A549 (cell line): ENCODE results near the gene MORC3. TPM values are rescaled to one million over a fixed set of nuclear protein-coding genes. Genes with fewer than 3 reads are reported as not detected.

Experiments
- ATAC-seq, 2 experiments: fragments of 200-7000 bp in 1 of 2; fragments of >200 bp in 1 of 2; cut with Nextera tagmentation in 1 of 2; cut with Tn5 transposase in 1 of 2; 3 replicates each; pipeline versions ENCODE4 v1.8.0 to v1.9.1; 2018 to 2020; ENCODE audit warnings: mild to moderate bottlenecking in 1 of 2, moderate library complexity in 1 of 2
- CTCF ChIA-PET: fragments of 300-600 bp; sonication (Branson Sonifier 250); formaldehyde crosslinking; extraction: SDS; loops from one replicate; lab custom pipeline; 2021; ENCODE audit warnings: antibody characterized with exemption, inconsistent platforms; lab: Yijun Ruan, JAX
- POLR2A ChIA-PET: fragments of 350-600 bp; formaldehyde crosslinking; extraction: SDS; loops from one replicate; lab custom pipeline; 2021; ENCODE audit warnings: antibody characterized with exemption, inconsistent platforms; lab: Yijun Ruan, JAX
- DNase-seq, 2 experiments: peaks; one replicate each; pipeline versions ENCODE4 v3.0.0 to v3.0.0-alpha.2; 2011 to 2016; ENCODE audit warnings: low read depth in 1 of 2, low spot score in 1 of 2
- FAIRE-seq: peaks from 2 replicates; lab custom pipeline; 2011; peaks lifted over from hg19 to GRCh38; lab: Jason Lieb, UNC
- H3K27ac ChIP-seq, 2 experiments: fragments of >200 bp; sonication (Bioruptor Twin); formaldehyde crosslinking; 3 replicates each; pipeline ENCODE4 v1.5.1; 2016 to 2017
- H3K4me1 ChIP-seq: fragments of >200 bp; sonication (Bioruptor Twin); formaldehyde crosslinking; 3 replicates; pipeline ENCODE4 v1.6.1; 2016
- H3K4me2 ChIP-seq: fragments of >200 bp; sonication (Bioruptor Twin); formaldehyde crosslinking; 3 replicates; pipeline ENCODE4 v1.6.1; 2016
- H3K4me3 ChIP-seq: fragments of >200 bp; sonication (Bioruptor Twin); formaldehyde crosslinking; 3 replicates; pipeline ENCODE4 v1.5.1; 2016
- H3K9me3 ChIP-seq: fragments of >200 bp; sonication (Bioruptor Twin); formaldehyde crosslinking; 3 replicates; pipeline ENCODE4 v1.6.1; 2016
- CHD2 ChIP-seq: fragments of 150-350 bp; IDR thresholded peaks from 2 replicates; pipeline ENCODE4 v1.6.1; 2014; ENCODE audit warnings: low read length; ENCODE audit not compliant: partially characterized antibody
- EHMT2 ChIP-seq: fragments of 200-600 bp; sonication (generic); IDR thresholded peaks from 2 replicates; pipeline ENCODE4 v1.6.1; 2016; ENCODE audit warnings: antibody characterized with exemption, low read depth, mild to moderate bottlenecking, moderate library complexity
- FOSB ChIP-seq: fragments of 250-450 bp; sonication (Bioruptor Pico); IDR thresholded peaks from 2 replicates; pipeline ENCODE4 v1.5.0; 2020; ENCODE audit warnings: mild to moderate bottlenecking, moderate library complexity
- JUNB ChIP-seq: fragments of >200 bp; sonication (Bioruptor Twin); formaldehyde crosslinking; IDR thresholded peaks from 2 replicates; pipeline ENCODE4 v1.6.1; 2016
- KDM1A ChIP-seq: fragments of 200-600 bp; sonication (generic); IDR thresholded peaks from 2 replicates; pipeline ENCODE4 v1.6.1; 2016; ENCODE audit warnings: low read depth, mild to moderate bottlenecking
- MAZ ChIP-seq: fragments of 150-350 bp; IDR thresholded peaks from 2 replicates; pipeline ENCODE4 v1.6.1; 2014; ENCODE audit warnings: antibody characterized with exemption, low read depth, low read length, borderline replicate concordance
- RCOR1 ChIP-seq: fragments of 150-350 bp; IDR thresholded peaks from 2 replicates; pipeline ENCODE4 v1.6.1; 2014; ENCODE audit warnings: antibody characterized with exemption, low read length, low read depth
- RNF2 ChIP-seq: fragments of 200-600 bp; sonication (generic); IDR thresholded peaks from 2 replicates; pipeline ENCODE4 v1.6.1; 2016; ENCODE audit warnings: low read depth, mild to moderate bottlenecking, antibody characterized with exemption, moderate library complexity, borderline replicate concordance
- SMC3 ChIP-seq: fragments of >200 bp; sonication (Bioruptor Twin); formaldehyde crosslinking; IDR thresholded peaks from 3 replicates; pipeline ENCODE4 v1.6.1; 2018; ENCODE audit warnings: inconsistent platforms
- TP53 ChIP-seq: fragments of 250-450 bp; sonication (Bioruptor Pico); IDR thresholded peaks from 2 replicates; pipeline ENCODE4 v1.5.0; 2021; ENCODE audit warnings: mild to moderate bottlenecking, moderate library complexity
- ZSCAN20 ChIP-seq: fragments of 250-450 bp; sonication (Bioruptor Pico); IDR thresholded peaks from 2 replicates; pipeline ENCODE4 v1.8.0; 2022; ENCODE audit warnings: mild to moderate bottlenecking, moderate library complexity
- WGBS: methylation state at CpG from one replicate; pipeline ENCODE4 v1.1.6; 2017; ENCODE audit errors: missing lambda C conversion rate; 5-methylcytosine and 5-hydroxymethylcytosine counted together
- polyA plus RNA-seq, 4 experiments: library from polyadenylated mRNA; depleted of rRNA in 3 of 4; stranded (reverse); fragments of >200 nt; fragmentation: RNase III in 1 of 4; extraction: RNeasy Plus Mini Kit Qiagen cat#74134 plus additional on column Dnase treatment in 1 of 4; gene quantifications; 2 replicates in 3 of 4; 3 replicates in 1 of 4; pipeline ENCODE4 v1.2.3, GENCODE V29; 2011 to 2017
- TF ChIP-seq, protein P1 (sequence below): fragments of 200-600 bp; sonication (generic); IDR thresholded peaks from 2 replicates; pipeline ENCODE4 v1.6.1; 2016; ENCODE audit warnings: antibody characterized with exemption, mild to moderate bottlenecking, moderate library complexity
- TF ChIP-seq, protein P2 (sequence below): fragments of >200 bp; sonication (Bioruptor Twin); formaldehyde crosslinking; IDR thresholded peaks from 2 replicates; pipeline ENCODE4 v1.6.1; 2016
- TF ChIP-seq, protein P3 (sequence below): IDR thresholded peaks from 2 replicates; pipeline ENCODE4 v1.6.1; 2012
- TF ChIP-seq, protein P4 (sequence below): fragments of >200 bp; sonication (Bioruptor Twin); formaldehyde crosslinking; IDR thresholded peaks from 3 replicates; pipeline ENCODE4 v1.6.1; 2016

MORC3 gene
- polyA plus RNA-seq, 2 of the 4 experiments (the other 2 are of a cell fraction) = 9.7 to 21.5 TPM

DNA sequence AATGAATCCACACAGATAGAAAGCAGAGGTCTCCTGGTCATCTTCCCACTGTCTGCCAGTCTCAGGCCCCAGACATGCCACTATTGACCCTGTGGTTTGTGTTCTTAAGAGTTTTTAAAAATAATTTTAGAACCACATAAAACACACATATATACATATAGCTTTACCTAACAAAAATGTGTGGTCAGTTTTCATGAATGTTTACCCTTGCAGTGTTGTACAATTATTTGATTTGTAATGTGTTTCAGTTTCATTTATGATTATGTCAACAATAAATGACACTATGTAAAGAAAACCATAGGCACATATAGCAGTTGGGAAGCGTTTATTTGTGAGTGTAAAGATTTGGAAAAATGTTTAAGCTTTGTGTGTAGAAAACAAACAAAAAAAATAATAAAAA lies 82.3 kb downstream of the MORC3 start:
- ChIA-PET CTCF (interaction anchor here (0.9 to 1.8 kb wide), 4 partner anchors 11 to 20 kb away, joined by 3 to 9 read pairs (median 3); no protein-coding TSS in a partner anchor), POLR2A (no interaction called here)
- no peak overlapping the region for H3K4me2 ChIP-seq

DNA sequence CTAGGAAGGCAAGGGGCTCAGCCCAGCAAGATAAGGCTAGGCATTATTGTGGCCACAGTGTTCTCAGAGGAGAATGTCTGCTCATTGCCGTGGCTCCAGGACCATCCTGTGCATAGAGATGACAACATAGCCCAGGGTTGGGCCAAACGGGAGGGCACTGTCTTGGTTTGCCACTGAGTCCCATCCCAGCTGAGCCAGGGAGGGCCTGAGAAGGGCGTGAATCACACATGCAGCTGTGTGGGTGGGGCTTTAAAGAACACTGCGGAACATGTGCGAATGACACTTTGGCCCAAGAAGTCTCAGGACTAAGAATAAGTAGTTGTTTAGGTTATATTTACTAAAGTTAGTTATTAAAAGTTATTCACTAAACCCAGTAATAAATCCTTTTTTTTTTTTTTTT lies 83.7 kb downstream of the MORC3 start:
- Histone ChIP-seq H3K27ac (no peak overlapping the region), H3K9me3 (no peaks in the 10 kb centered on the region), H3K4me1 (no peaks in the 10 kb centered on the region; the same call in 2 of the 3 replicates), H3K4me2 (no peak overlapping the region), H3K4me3 (no peak overlapping the region)
- TF ChIP-seq, protein P1, sequence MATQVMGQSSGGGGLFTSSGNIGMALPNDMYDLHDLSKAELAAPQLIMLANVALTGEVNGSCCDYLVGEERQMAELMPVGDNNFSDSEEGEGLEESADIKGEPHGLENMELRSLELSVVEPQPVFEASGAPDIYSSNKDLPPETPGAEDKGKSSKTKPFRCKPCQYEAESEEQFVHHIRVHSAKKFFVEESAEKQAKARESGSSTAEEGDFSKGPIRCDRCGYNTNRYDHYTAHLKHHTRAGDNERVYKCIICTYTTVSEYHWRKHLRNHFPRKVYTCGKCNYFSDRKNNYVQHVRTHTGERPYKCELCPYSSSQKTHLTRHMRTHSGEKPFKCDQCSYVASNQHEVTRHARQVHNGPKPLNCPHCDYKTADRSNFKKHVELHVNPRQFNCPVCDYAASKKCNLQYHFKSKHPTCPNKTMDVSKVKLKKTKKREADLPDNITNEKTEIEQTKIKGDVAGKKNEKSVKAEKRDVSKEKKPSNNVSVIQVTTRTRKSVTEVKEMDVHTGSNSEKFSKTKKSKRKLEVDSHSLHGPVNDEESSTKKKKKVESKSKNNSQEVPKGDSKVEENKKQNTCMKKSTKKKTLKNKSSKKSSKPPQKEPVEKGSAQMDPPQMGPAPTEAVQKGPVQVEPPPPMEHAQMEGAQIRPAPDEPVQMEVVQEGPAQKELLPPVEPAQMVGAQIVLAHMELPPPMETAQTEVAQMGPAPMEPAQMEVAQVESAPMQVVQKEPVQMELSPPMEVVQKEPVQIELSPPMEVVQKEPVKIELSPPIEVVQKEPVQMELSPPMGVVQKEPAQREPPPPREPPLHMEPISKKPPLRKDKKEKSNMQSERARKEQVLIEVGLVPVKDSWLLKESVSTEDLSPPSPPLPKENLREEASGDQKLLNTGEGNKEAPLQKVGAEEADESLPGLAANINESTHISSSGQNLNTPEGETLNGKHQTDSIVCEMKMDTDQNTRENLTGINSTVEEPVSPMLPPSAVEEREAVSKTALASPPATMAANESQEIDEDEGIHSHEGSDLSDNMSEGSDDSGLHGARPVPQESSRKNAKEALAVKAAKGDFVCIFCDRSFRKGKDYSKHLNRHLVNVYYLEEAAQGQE = no peak
- TF ChIP-seq, protein P2, sequence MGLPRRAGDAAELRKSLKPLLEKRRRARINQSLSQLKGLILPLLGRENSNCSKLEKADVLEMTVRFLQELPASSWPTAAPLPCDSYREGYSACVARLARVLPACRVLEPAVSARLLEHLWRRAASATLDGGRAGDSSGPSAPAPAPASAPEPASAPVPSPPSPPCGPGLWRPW = no peak
- TF ChIP-seq CHD2 = no peak
- no peak for TF ChIP-seq RNF2
- no peak for TF ChIP-seq KDM1A
- no peak for TF ChIP-seq FOSB
- TF ChIP-seq, protein P3, sequence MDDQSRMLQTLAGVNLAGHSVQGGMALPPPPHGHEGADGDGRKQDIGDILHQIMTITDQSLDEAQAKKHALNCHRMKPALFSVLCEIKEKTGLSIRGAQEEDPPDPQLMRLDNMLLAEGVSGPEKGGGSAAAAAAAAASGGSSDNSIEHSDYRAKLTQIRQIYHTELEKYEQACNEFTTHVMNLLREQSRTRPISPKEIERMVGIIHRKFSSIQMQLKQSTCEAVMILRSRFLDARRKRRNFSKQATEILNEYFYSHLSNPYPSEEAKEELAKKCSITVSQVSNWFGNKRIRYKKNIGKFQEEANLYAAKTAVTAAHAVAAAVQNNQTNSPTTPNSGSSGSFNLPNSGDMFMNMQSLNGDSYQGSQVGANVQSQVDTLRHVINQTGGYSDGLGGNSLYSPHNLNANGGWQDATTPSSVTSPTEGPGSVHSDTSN = no peak
- CTCF ChIA-PET = interaction anchor here (1.8 kb wide), 1 partner anchor 19 kb away, joined by 9 read pairs; no protein-coding TSS in a partner anchor
- DNase-seq = no peak
- 98% methylated on average over 5 of the region's 5 CpGs for WGBS
- no peak for ATAC-seq
- no peak for FAIRE-seq
- POLR2A ChIA-PET = no interaction called here

More for the DNA sequence above, 82.3 kb downstream of the MORC3 start:
- no peak for FAIRE-seq
- Histone ChIP-seq H3K4me3 (no peak overlapping the region), H3K9me3 (no peaks in the 10 kb centered on the region), H3K4me1 (no peaks in the 10 kb centered on the region), H3K27ac (no peak overlapping the region)
- TF ChIP-seq, protein P4, sequence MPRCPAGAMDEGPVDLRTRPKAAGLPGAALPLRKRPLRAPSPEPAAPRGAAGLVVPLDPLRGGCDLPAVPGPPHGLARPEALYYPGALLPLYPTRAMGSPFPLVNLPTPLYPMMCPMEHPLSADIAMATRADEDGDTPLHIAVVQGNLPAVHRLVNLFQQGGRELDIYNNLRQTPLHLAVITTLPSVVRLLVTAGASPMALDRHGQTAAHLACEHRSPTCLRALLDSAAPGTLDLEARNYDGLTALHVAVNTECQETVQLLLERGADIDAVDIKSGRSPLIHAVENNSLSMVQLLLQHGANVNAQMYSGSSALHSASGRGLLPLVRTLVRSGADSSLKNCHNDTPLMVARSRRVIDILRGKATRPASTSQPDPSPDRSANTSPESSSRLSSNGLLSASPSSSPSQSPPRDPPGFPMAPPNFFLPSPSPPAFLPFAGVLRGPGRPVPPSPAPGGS = no peak
- TF ChIP-seq, protein P2 = no peak
- TF ChIP-seq MAZ = no peak
- 53% methylated on average over 1 of the region's 1 CpG for WGBS
- no peak for ATAC-seq
- no peak for DNase-seq

DNA sequence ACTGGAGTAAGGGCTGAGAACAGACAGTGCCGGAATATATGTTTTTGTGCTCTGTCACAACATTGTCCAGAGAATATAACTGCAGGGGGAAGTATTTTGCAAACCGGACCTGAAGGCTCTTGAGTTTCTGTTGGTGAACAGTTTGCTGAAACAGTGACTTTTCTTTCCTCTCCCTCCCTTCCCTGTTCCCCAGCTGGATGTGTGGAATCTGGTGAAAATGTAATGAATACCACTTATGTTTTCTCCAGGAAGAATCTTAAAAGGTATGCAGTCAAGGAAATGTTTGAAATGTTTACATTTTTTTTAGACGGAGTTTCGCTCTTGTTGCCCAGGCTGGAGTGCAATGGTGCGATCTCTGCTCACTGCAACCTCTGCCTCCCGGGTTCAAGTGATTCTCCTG lies 88.6 kb downstream of the MORC3 start:
- POLR2A ChIA-PET = no interaction called here
- Histone ChIP-seq H3K27ac (no peak overlapping the region), H3K4me1 (no peaks in the 10 kb centered on the region; the same call in 2 of the 3 replicates)
- TF ChIP-seq ZSCAN20 (CRISPR knock-in tag) = no peak
- no peak for TF ChIP-seq EHMT2
- TF ChIP-seq, protein P2 = no peak
- no peak for TF ChIP-seq MAZ
- TF ChIP-seq JUNB = no peak
- no peak for TF ChIP-seq RNF2
- no peak for TF ChIP-seq RCOR1
- TF ChIP-seq SMC3 = no peak
- TF ChIP-seq FOSB = no peak
- no peak for TF ChIP-seq TP53
- TF ChIP-seq, all 56 proteins: peak for 0
- DNase-seq = no peak
- WGBS = 84% methylated on average over 6 of the region's 6 CpGs
- H3K4me3 ChIP-seq = no peak overlapping the region
- CTCF ChIA-PET = interaction anchor here (1.7 kb wide), 1 partner anchor 11 kb away, joined by 5 read pairs; no protein-coding TSS in a partner anchor
- no peak for ATAC-seq
- H3K4me2 ChIP-seq = no peak overlapping the region
- no peaks in the 10 kb centered on the region for H3K9me3 ChIP-seq
- no peak for FAIRE-seq
